HepG2 (cell line): ENCODE results near the gene TMEM129.

Experiments
- ELF1 ChIP-seq: sonication (generic); formaldehyde crosslinking; IDR thresholded peaks from 2 replicates; pipeline ENCODE4 v1.4.0; 2020; ENCODE audit warnings: missing genetic modification reagents
- ISL2 ChIP-seq: sonication (generic); formaldehyde crosslinking; IDR thresholded peaks from 2 replicates; pipeline ENCODE4 v1.5.0; 2020; ENCODE audit warnings: missing genetic modification reagents
- MYC ChIP-seq: sonication (generic); formaldehyde crosslinking; IDR thresholded peaks from 2 replicates; pipeline ENCODE4 v1.9.0; 2021; ENCODE audit warnings: missing genetic modification reagents, borderline replicate concordance
- POLR2AphosphoS2 ChIP-seq: IDR thresholded peaks from 2 replicates; pipeline ENCODE4 v1.6.1; 2011; ENCODE audit warnings: low read depth, low read length, improper control_type of control experiment
- ZFP82 ChIP-seq: sonication (generic); formaldehyde crosslinking; IDR thresholded peaks from 2 replicates; pipeline ENCODE4 v1.5.1; 2020; ENCODE audit warnings: mild to moderate bottlenecking, missing genetic modification reagents, borderline replicate concordance
- ZNF138 ChIP-seq: sonication (generic); formaldehyde crosslinking; IDR thresholded peaks from 2 replicates; pipeline ENCODE4 v1.5.0; 2020; ENCODE audit warnings: mild to moderate bottlenecking, low read depth, missing genetic modification reagents
- ZNF263 ChIP-seq: sonication (generic); formaldehyde crosslinking; IDR thresholded peaks from 2 replicates; pipeline ENCODE4 v1.4.0; 2020; ENCODE audit warnings: missing genetic modification reagents
- ZNF274 ChIP-seq: sonication (generic); formaldehyde crosslinking; IDR thresholded peaks from 2 replicates; pipeline ENCODE4 v1.5.1; 2020; ENCODE audit warnings: mild to moderate bottlenecking, missing genetic modification reagents
- TF ChIP-seq, protein P1 (sequence below), 2 experiments: IDR thresholded peaks; 2 replicates each; pipeline ENCODE4 v1.6.1; 2011 to 2012; ENCODE audit warnings: low read length in 2 of 2, borderline replicate concordance in 1 of 2, low read depth in 1 of 2, mild to moderate bottlenecking in 1 of 2, moderate library complexity in 1 of 2
- TF ChIP-seq, protein P2 (sequence below): sonication (generic); formaldehyde crosslinking; IDR thresholded peaks from 2 replicates; pipeline ENCODE4 v1.5.0; 2020; ENCODE audit warnings: missing genetic modification reagents, mild to moderate bottlenecking, borderline replicate concordance
- TF ChIP-seq, protein P3 (sequence below): sonication (generic); formaldehyde crosslinking; IDR thresholded peaks from 2 replicates; pipeline ENCODE4 v1.4.0; 2020; ENCODE audit warnings: missing genetic modification reagents, borderline replicate concordance
- TF ChIP-seq, protein P4 (sequence below): sonication (generic); formaldehyde crosslinking; IDR thresholded peaks from 2 replicates; pipeline ENCODE4 v1.8.1; 2023; ENCODE audit warnings: mild to moderate bottlenecking, inconsistent platforms, moderate library complexity, missing genetic modification reagents, borderline replicate concordance

DNA sequence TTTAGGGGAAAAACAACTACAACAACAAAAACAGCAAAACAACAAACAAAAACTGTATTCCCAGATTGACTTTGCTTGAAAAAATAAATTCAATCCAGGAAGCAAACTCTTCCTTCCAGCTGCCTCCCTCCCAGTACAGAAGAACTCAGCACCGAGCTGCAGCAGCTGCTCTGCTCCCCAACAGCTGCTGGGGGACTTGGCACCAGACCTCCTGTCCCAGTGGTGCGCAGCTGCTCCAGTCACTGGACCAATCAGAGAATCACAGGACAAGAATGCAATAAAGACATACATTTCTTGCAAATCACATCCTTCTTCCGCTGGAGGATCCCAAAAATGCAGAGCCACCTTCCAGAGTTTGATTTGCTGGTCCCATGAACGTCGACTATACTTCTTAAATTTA, 25.2 kb downstream of the TMEM129 start:
- TF ChIP-seq, protein P1, sequence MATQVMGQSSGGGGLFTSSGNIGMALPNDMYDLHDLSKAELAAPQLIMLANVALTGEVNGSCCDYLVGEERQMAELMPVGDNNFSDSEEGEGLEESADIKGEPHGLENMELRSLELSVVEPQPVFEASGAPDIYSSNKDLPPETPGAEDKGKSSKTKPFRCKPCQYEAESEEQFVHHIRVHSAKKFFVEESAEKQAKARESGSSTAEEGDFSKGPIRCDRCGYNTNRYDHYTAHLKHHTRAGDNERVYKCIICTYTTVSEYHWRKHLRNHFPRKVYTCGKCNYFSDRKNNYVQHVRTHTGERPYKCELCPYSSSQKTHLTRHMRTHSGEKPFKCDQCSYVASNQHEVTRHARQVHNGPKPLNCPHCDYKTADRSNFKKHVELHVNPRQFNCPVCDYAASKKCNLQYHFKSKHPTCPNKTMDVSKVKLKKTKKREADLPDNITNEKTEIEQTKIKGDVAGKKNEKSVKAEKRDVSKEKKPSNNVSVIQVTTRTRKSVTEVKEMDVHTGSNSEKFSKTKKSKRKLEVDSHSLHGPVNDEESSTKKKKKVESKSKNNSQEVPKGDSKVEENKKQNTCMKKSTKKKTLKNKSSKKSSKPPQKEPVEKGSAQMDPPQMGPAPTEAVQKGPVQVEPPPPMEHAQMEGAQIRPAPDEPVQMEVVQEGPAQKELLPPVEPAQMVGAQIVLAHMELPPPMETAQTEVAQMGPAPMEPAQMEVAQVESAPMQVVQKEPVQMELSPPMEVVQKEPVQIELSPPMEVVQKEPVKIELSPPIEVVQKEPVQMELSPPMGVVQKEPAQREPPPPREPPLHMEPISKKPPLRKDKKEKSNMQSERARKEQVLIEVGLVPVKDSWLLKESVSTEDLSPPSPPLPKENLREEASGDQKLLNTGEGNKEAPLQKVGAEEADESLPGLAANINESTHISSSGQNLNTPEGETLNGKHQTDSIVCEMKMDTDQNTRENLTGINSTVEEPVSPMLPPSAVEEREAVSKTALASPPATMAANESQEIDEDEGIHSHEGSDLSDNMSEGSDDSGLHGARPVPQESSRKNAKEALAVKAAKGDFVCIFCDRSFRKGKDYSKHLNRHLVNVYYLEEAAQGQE (IDR thresholded peaks at IDR 0.05; ENCODE audit: borderline replicate concordance in 1 of 2, low read depth in 1 of 2, low read length in 2 of 2): no peak
- no peak for TF ChIP-seq ZNF274 (CRISPR knock-in tag)
- TF ChIP-seq, protein P2, sequence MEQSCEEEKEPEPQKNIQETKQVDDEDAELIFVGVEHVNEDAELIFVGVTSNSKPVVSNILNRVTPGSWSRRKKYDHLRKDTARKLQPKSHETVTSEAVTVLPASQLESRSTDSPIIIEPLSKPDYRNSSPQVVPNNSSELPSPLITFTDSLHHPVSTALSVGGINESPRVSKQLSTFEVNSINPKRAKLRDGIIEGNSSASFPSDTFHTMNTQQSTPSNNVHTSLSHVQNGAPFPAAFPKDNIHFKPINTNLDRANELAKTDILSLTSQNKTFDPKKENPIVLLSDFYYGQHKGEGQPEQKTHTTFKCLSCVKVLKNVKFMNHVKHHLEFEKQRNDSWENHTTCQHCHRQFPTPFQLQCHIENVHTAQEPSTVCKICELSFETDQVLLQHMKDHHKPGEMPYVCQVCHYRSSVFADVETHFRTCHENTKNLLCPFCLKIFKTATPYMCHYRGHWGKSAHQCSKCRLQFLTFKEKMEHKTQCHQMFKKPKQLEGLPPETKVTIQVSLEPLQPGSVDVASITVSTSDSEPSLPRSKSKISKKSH: no peak
- TF ChIP-seq, protein P3, sequence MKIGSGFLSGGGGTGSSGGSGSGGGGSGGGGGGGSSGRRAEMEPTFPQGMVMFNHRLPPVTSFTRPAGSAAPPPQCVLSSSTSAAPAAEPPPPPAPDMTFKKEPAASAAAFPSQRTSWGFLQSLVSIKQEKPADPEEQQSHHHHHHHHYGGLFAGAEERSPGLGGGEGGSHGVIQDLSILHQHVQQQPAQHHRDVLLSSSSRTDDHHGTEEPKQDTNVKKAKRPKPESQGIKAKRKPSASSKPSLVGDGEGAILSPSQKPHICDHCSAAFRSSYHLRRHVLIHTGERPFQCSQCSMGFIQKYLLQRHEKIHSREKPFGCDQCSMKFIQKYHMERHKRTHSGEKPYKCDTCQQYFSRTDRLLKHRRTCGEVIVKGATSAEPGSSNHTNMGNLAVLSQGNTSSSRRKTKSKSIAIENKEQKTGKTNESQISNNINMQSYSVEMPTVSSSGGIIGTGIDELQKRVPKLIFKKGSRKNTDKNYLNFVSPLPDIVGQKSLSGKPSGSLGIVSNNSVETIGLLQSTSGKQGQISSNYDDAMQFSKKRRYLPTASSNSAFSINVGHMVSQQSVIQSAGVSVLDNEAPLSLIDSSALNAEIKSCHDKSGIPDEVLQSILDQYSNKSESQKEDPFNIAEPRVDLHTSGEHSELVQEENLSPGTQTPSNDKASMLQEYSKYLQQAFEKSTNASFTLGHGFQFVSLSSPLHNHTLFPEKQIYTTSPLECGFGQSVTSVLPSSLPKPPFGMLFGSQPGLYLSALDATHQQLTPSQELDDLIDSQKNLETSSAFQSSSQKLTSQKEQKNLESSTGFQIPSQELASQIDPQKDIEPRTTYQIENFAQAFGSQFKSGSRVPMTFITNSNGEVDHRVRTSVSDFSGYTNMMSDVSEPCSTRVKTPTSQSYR: no peak
- TF ChIP-seq ELF1 (CRISPR knock-in tag): no peak
- no peak for TF ChIP-seq ZNF263
- no peak for TF ChIP-seq MYC (CRISPR knock-in tag)
- TF ChIP-seq, protein P4, sequence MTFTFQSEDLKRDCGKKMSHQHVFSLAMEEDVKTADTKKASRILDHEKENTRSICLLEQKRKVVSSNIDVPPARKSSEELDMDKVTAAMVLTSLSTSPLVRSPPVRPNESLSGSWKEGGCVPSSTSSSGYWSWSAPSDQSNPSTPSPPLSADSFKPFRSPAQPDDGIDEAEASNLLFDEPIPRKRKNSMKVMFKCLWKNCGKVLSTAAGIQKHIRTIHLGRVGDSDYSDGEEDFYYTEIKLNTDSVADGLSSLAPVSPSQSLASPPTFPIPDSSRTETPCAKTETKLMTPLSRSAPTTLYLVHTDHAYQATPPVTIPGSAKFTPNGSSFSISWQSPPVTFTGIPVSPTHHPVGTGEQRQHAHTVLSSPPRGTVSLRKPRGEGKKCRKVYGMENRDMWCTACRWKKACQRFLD (CRISPR knock-in tag): no peak
- no peak for TF ChIP-seq ISL2 (CRISPR knock-in tag)
- no peak for TF ChIP-seq ZNF138 (CRISPR knock-in tag)
- no peak for TF ChIP-seq ZFP82
- no peak for TF ChIP-seq POLR2AphosphoS2
